Panc1 (cell line): ENCODE results near the gene BRWD1. TPM values are rescaled to one million over a fixed set of nuclear protein-coding genes. Genes with fewer than 3 reads are reported as not detected.

Source experiments
- ATAC-seq: fragments of 200-7000 bp; cut with Tn5 transposase; 2 replicates; pipeline ENCODE4 v1.9.1; 2020; ENCODE audit warnings: mild to moderate bottlenecking, moderate library complexity
- BruUV-seq: library from RNA; stranded (reverse); fragments of 400-500 nt; replicated peaks from 2 replicates; lab custom pipeline; 2021; lab: Mats Ljungman, UMichigan
- CTCF ChIA-PET: fragments of 300-600 bp; sonication (Branson Sonifier 250); formaldehyde crosslinking; loops from one replicate; lab custom pipeline; 2022; ENCODE audit warnings: antibody characterized with exemption; lab: Charles Lee
- POLR2A ChIA-PET: fragments of 300-600 bp; sonication (Branson Sonifier 250); formaldehyde crosslinking; loops from one replicate; lab custom pipeline; 2022; ENCODE audit warnings: antibody characterized with exemption; lab: Charles Lee
- DNase-seq: peaks from one replicate; pipeline ENCODE4 v3.0.0-alpha.2; 2010; ENCODE audit warnings: low read depth, low spot score
- H3K27ac ChIP-seq: 2 replicates; pipeline ENCODE4 v1.5.1; 2011; ENCODE audit warnings: mild to moderate bottlenecking, low read length, inconsistent platforms
- H3K27me3 ChIP-seq: fragments of 200-500 bp; sonication (Bioruptor generic); 2 replicates; pipeline ENCODE4 v1.6.0; 2014; ENCODE audit warnings: low read length, inconsistent platforms; ENCODE audit not compliant: control insufficient read depth, insufficient read depth
- H3K36me3 ChIP-seq: fragments of 200-500 bp; sonication (Bioruptor generic); 2 replicates; pipeline ENCODE4 v1.5.1; 2014; ENCODE audit warnings: inconsistent platforms, mild to moderate bottlenecking, low read length, moderate library complexity; ENCODE audit not compliant: control insufficient read depth, insufficient read depth
- H3K4me1 ChIP-seq: 2 replicates; pipeline ENCODE4 v1.5.1; 2011; ENCODE audit warnings: inconsistent platforms, mild to moderate bottlenecking, low read length, moderate library complexity; ENCODE audit not compliant: control insufficient read depth, insufficient read depth
- H3K4me3 ChIP-seq, 2 experiments: 2 replicates each; pipeline ENCODE4 v1.5.1; 2011 to 2012; ENCODE audit warnings: low read depth in 2 of 2, low read length in 2 of 2, mild to moderate bottlenecking in 2 of 2, inconsistent platforms in 1 of 2, moderate library complexity in 1 of 2
- H3K9me3 ChIP-seq: fragments of 200-500 bp; sonication (Bioruptor generic); 2 replicates; pipeline ENCODE4 v1.5.1; 2014; ENCODE audit warnings: low read depth, mild to moderate bottlenecking, inconsistent platforms, low read length, moderate library complexity; ENCODE audit not compliant: control insufficient read depth, insufficient read depth
- POLR2AphosphoS5 ChIP-seq: IDR thresholded peaks from 2 replicates; pipeline ENCODE4 v1.6.1; 2012; ENCODE audit warnings: mild to moderate bottlenecking, low read depth, low read length, moderate library complexity
- SIN3A ChIP-seq: IDR thresholded peaks from 2 replicates; pipeline ENCODE4 v1.6.1; 2012; ENCODE audit warnings: low read depth, mild to moderate bottlenecking, low read length, moderate library complexity, borderline replicate concordance; ENCODE audit not compliant: insufficient read depth
- TCF7L2 ChIP-seq: IDR thresholded peaks from 2 replicates; pipeline ENCODE4 v1.6.1; 2011; ENCODE audit warnings: mild to moderate bottlenecking, low read depth, low read length, inconsistent platforms
- in situ Hi-C: cut with HindIII; loops from 2 replicates; pipeline ENCODE4 v1.10.0; 2016; ENCODE audit warnings: low sequenced_read_pairs, low pct_unique_long_range_greater_than_20kb
- intact Hi-C: fragments of 100-400 bp; cut with micrococcal nuclease; formaldehyde crosslinking; loops from one replicate; pipeline ENCODE4 v1.10.0; 2022; ENCODE audit not compliant: unreplicated experiment
- total RNA-seq: library from RNA; stranded (reverse); gene quantifications from one replicate; pipeline ENCODE4 v1.2.1, GENCODE V29; 2021; ENCODE audit not compliant: unreplicated experiment
- TF ChIP-seq, protein P1 (sequence below), 2 experiments: IDR thresholded peaks; 2 replicates each; pipeline ENCODE4 v1.6.1; 2011 to 2012; ENCODE audit warnings: low read depth in 2 of 2, control low read depth in 1 of 2, low read length in 1 of 2, mild to moderate bottlenecking in 1 of 2, moderate library complexity in 1 of 2; ENCODE audit not compliant: insufficient read depth in 1 of 2
- TF ChIP-seq, protein P2 (sequence below): fragments of 450-650 bp; IDR thresholded peaks from 2 replicates; pipeline ENCODE4 v1.5.1; 2017; ENCODE audit warnings: mild to moderate bottlenecking

BRWD1 gene
- total RNA-seq, 1 experiment from 2014 or later = 26.2 TPM

DNA sequence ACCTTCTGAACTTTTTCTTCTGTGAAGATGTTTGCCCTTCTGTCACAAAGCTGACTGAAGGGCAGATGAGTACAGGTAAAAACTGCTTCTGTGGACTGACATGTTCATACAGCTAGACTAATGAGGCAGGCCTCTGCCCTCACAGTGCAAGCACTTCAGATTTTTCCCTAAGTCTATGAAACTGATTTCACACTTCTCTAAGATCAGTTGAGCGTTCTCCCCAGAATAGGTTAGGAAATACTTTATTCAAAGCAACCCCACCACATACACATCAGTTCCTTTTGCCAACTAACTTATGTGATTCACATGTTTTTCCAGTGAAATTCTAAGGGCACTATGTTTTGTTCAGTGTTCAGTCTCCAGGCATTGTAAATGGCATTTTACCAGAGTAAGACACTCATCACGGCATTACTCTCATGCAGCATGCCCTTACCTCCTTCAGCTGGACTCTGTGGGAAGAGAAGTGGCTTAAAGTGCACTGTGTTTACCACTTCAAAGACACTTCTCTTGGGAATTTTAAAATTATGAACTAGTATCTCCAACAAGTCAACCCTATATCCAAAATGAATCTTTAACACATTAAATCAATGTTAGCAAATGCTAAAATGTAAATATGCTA, 124.8 kb downstream of the BRWD1 start:
- no peak for ATAC-seq

DNA sequence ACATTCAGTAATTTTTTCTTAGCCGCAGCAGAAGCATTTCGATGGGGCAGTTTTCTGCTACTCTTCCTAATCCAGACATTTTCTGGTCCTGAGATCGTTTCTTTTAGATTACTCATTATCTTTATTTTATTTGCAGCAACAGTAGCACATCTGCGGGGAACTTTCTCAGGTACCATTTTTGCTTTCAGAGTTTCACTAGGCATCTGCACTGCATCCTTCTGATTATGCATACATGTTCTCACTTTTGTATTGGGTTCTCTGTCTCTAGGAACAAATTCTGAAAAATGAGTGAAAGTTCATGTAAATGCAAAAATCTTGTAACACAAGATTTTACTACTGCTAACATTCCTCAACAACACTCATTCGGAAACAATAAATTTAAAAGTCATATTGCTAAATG, 126.3 kb downstream of the BRWD1 start:
- DNase-seq (no peak), ATAC-seq (no peak)
- no peak overlapping the region for H3K4me3 ChIP-seq
- H3K4me1 ChIP-seq = peaks cover 5% of the 10 kb centered on the region; the same call in 1 of the 2 replicates
- H3K27ac ChIP-seq = no peak overlapping the region
- no peaks in the 10 kb centered on the region for H3K9me3 ChIP-seq
- POLR2A ChIA-PET = no interaction called here
- CTCF ChIA-PET = no interaction called here
- in situ Hi-C loops = no loop called here
- no peaks in the 10 kb centered on the region for H3K27me3 ChIP-seq
- intact Hi-C loops = no loop called here
- TF ChIP-seq SIN3A (no peak), TCF7L2 (no peak), POLR2AphosphoS5 (no peak)
- TF ChIP-seq, protein P1, sequence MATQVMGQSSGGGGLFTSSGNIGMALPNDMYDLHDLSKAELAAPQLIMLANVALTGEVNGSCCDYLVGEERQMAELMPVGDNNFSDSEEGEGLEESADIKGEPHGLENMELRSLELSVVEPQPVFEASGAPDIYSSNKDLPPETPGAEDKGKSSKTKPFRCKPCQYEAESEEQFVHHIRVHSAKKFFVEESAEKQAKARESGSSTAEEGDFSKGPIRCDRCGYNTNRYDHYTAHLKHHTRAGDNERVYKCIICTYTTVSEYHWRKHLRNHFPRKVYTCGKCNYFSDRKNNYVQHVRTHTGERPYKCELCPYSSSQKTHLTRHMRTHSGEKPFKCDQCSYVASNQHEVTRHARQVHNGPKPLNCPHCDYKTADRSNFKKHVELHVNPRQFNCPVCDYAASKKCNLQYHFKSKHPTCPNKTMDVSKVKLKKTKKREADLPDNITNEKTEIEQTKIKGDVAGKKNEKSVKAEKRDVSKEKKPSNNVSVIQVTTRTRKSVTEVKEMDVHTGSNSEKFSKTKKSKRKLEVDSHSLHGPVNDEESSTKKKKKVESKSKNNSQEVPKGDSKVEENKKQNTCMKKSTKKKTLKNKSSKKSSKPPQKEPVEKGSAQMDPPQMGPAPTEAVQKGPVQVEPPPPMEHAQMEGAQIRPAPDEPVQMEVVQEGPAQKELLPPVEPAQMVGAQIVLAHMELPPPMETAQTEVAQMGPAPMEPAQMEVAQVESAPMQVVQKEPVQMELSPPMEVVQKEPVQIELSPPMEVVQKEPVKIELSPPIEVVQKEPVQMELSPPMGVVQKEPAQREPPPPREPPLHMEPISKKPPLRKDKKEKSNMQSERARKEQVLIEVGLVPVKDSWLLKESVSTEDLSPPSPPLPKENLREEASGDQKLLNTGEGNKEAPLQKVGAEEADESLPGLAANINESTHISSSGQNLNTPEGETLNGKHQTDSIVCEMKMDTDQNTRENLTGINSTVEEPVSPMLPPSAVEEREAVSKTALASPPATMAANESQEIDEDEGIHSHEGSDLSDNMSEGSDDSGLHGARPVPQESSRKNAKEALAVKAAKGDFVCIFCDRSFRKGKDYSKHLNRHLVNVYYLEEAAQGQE (IDR thresholded peaks at IDR 0.05; ENCODE audit: insufficient read depth in 1 of 2, low read depth in 2 of 2, low read length in 1 of 2) = no peak
- TF ChIP-seq, protein P2, sequence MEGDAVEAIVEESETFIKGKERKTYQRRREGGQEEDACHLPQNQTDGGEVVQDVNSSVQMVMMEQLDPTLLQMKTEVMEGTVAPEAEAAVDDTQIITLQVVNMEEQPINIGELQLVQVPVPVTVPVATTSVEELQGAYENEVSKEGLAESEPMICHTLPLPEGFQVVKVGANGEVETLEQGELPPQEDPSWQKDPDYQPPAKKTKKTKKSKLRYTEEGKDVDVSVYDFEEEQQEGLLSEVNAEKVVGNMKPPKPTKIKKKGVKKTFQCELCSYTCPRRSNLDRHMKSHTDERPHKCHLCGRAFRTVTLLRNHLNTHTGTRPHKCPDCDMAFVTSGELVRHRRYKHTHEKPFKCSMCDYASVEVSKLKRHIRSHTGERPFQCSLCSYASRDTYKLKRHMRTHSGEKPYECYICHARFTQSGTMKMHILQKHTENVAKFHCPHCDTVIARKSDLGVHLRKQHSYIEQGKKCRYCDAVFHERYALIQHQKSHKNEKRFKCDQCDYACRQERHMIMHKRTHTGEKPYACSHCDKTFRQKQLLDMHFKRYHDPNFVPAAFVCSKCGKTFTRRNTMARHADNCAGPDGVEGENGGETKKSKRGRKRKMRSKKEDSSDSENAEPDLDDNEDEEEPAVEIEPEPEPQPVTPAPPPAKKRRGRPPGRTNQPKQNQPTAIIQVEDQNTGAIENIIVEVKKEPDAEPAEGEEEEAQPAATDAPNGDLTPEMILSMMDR = no peak
- peaks cover 2% of the 10 kb centered on the region for H3K36me3 ChIP-seq
- no TSS peak for BruUV-seq

More for the DNA sequence above, 124.8 kb downstream of the BRWD1 start:
- H3K4me1 ChIP-seq = peaks cover 5% of the 10 kb centered on the region; the same call in 1 of the 2 replicates
- intact Hi-C loops = no loop called here
- H3K4me3 ChIP-seq = no peak overlapping the region
- no peaks in the 10 kb centered on the region for H3K27me3 ChIP-seq
- H3K9me3 ChIP-seq = no peaks in the 10 kb centered on the region
- H3K27ac ChIP-seq = no peak overlapping the region
- BruUV-seq = no TSS peak
- no peak for DNase-seq
- TF ChIP-seq, protein P2 = no peak
- TF ChIP-seq SIN3A = no peak
- TF ChIP-seq TCF7L2 = no peak
- no peak for TF ChIP-seq POLR2AphosphoS5
- TF ChIP-seq, protein P1 (IDR thresholded peaks at IDR 0.05; ENCODE audit: insufficient read depth in 1 of 2, low read depth in 2 of 2, low read length in 1 of 2) = no peak
- in situ Hi-C loops = no loop called here
- POLR2A ChIA-PET = no interaction called here
- H3K36me3 ChIP-seq = no peaks in the 10 kb centered on the region; the same call in 1 of the 2 replicates
- CTCF ChIA-PET = interaction anchor here (0.6 kb wide), 1 partner anchor 199 kb away, joined by 5 read pairs; no protein-coding TSS in a partner anchor
